ENCODE results near the gene CCNJ. TPM values are rescaled to one million over a fixed set of nuclear protein-coding genes. Genes with fewer than 3 reads are reported as not detected.

The CCNJ gene
- total and polyA plus RNA-seq, 2 experiments from 2014 or later, result 14.1 to 29.6 TPM

DNA sequence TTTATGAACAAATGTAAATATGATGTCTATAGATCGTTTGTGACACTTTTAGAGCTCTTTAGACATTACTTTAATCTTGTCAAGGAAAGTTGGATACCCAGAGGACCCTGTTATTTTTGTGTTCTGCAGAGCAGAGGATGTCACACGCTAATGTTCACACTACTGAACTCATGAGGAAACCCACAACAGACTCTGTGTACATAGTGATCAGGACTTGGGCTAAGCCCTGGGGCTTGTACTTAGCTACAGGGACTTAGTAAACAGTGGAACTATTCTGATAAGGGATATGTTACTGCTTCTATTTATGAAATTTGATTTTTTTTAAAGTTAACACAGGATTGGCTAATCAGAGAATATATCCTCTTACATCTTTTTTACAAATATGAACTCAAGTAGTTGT lies 50.6 kb downstream of the CCNJ start:
- H3K36me3 ChIP-seq (ENCODE audit: insufficient read depth), result no peaks in the 10 kb centered on the region
- no peak overlapping the region for H3K4me2 ChIP-seq
- DNase-seq (ENCODE audit: low spot score) (no peak), ATAC-seq (no peak)
- peaks cover 23% of the 10 kb centered on the region; the same call in 1 of the 2 replicates for H3K27me3 ChIP-seq (ENCODE audit: insufficient read depth)
- Mint-ChIP-seq H3K4me1 (no peaks in the 10 kb centered on the region; the same call in 2 of the 3 replicates), H3K4me3 (no peak overlapping the region), H3K27me3 (ENCODE audit: insufficient read depth, low read depth, poor library complexity) (peaks cover 7% of the 10 kb centered on the region), H3K27ac (no peak overlapping the region), H3K9me3 (no peaks in the 10 kb centered on the region; the same call in 2 of the 3 replicates), H3K36me3 (ENCODE audit: low read depth) (no peaks in the 10 kb centered on the region)
- H3F3A ChIP-seq (replicated peaks; ENCODE audit: low read depth), result no peaks in the 10 kb centered on the region
- TF ChIP-seq ZNF331 (CRISPR knock-in tag; IDR thresholded peaks at IDR 0.05; ENCODE audit: low read depth), result no peak
- no peak for TF ChIP-seq EZH2 (IDR thresholded peaks at IDR 0.05; ENCODE audit: low read depth, unreplicated experiment)
- TF ChIP-seq, protein P1, sequence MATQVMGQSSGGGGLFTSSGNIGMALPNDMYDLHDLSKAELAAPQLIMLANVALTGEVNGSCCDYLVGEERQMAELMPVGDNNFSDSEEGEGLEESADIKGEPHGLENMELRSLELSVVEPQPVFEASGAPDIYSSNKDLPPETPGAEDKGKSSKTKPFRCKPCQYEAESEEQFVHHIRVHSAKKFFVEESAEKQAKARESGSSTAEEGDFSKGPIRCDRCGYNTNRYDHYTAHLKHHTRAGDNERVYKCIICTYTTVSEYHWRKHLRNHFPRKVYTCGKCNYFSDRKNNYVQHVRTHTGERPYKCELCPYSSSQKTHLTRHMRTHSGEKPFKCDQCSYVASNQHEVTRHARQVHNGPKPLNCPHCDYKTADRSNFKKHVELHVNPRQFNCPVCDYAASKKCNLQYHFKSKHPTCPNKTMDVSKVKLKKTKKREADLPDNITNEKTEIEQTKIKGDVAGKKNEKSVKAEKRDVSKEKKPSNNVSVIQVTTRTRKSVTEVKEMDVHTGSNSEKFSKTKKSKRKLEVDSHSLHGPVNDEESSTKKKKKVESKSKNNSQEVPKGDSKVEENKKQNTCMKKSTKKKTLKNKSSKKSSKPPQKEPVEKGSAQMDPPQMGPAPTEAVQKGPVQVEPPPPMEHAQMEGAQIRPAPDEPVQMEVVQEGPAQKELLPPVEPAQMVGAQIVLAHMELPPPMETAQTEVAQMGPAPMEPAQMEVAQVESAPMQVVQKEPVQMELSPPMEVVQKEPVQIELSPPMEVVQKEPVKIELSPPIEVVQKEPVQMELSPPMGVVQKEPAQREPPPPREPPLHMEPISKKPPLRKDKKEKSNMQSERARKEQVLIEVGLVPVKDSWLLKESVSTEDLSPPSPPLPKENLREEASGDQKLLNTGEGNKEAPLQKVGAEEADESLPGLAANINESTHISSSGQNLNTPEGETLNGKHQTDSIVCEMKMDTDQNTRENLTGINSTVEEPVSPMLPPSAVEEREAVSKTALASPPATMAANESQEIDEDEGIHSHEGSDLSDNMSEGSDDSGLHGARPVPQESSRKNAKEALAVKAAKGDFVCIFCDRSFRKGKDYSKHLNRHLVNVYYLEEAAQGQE (IDR thresholded peaks at IDR 0.05; ENCODE audit: unreplicated experiment), result no peak
- no peak for TF ChIP-seq JUNB (IDR thresholded peaks at IDR 0.05; ENCODE audit: unreplicated experiment)
- TF ChIP-seq ZNF462 (CRISPR knock-in tag; IDR thresholded peaks at IDR 0.05), result no peak
- no peak for TF ChIP-seq NANOG (IDR thresholded peaks at IDR 0.05; ENCODE audit: borderline replicate concordance)
- TF ChIP-seq ZNF114 (CRISPR knock-in tag; IDR thresholded peaks at IDR 0.05), result no peak
- H3K9me2 ChIP-seq (ENCODE audit: insufficient read depth), result peaks cover 10% of the 10 kb centered on the region
- H3K27ac ChIP-seq (ENCODE audit: low read depth), result no peak overlapping the region
- H3K79me2 ChIP-seq (replicated peaks; ENCODE audit: insufficient read depth), result no peaks in the 10 kb centered on the region
- no peak overlapping the region for H2AFZ ChIP-seq
- no peaks in the 10 kb centered on the region for H3K4me1 ChIP-seq (ENCODE audit: insufficient read depth)
- no peak overlapping the region for H3K4me3 ChIP-seq
- no peaks in the 10 kb centered on the region for H4K20me1 ChIP-seq (replicated peaks; ENCODE audit: insufficient read depth)

Measured in GM23338 (cell line).